AG04450 (cell line): ENCODE measurements around the gene MEIKIN. TPM values are rescaled to one million over a fixed set of nuclear protein-coding genes. Genes with fewer than 3 reads are reported as not detected.
"Not testable (repeated sequence)": the region's sequence is repeated elsewhere in the genome, so short reads cannot be mapped to it uniquely, and the experiment has no call there.

Experiments
- CTCF ChIA-PET: fragments of 300-600, 350-600 bp; formaldehyde crosslinking; extraction: SDS; loops from one replicate; lab custom pipeline; 2022; ENCODE audit warnings: antibody characterized with exemption, inconsistent platforms; lab: Charles Lee
- POLR2A ChIA-PET: fragments of 350-600 bp; formaldehyde crosslinking; extraction: SDS; loops from one replicate; lab custom pipeline; 2021; ENCODE audit warnings: antibody characterized with exemption, inconsistent platforms; lab: Yijun Ruan, JAX
- DNase-seq: peaks from one replicate; pipeline ENCODE4 v3.0.0-alpha.2; 2011; ENCODE audit warnings: low read depth, low spot score
- H3K27ac ChIP-seq: one replicate; pipeline ENCODE4 v1.5.1; 2012; ENCODE audit warnings: low read depth, low read length, control low read depth
- H3K27me3 ChIP-seq: one replicate; pipeline ENCODE4 v1.6.0; 2012; ENCODE audit warnings: low read length; ENCODE audit not compliant: control insufficient read depth, insufficient read depth
- H3K4me3 ChIP-seq: 2 replicates; pipeline ENCODE4 v1.5.1; 2011; ENCODE audit warnings: mild to moderate bottlenecking, low read depth, low read length, control low read depth
- H3K9me3 ChIP-seq: 2 replicates; pipeline ENCODE4 v1.5.1; 2012; ENCODE audit warnings: low read length; ENCODE audit not compliant: control insufficient read depth, insufficient read depth
- CTCF ChIP-seq: IDR thresholded peaks from 2 replicates; pipeline ENCODE4 v1.5.1; 2011; ENCODE audit warnings: low read depth, low read length, control low read depth, inconsistent platforms
- polyA plus RNA-seq: library from polyadenylated mRNA; depleted of rRNA; stranded (reverse); fragments of >200 nt; gene quantifications from 2 replicates; pipeline ENCODE4 v1.2.3, GENCODE V29; 2011

The MEIKIN gene
- polyA plus RNA-seq, 1 experiment: not detected

GRCh38 chr5:131783874-131784273 is 161.6 kb downstream of the MEIKIN start:
- peaks cover 5% of the 10 kb centered on the region; the same call in 1 of the 2 replicates for H3K9me3 ChIP-seq
- H3K4me3 ChIP-seq: no peak overlapping the region
- TF ChIP-seq CTCF: no peak
- CTCF ChIA-PET: no interaction called here
- no peaks in the 10 kb centered on the region for H3K27me3 ChIP-seq
- H3K27ac ChIP-seq: no peak overlapping the region
- no peak for DNase-seq
- POLR2A ChIA-PET: no interaction called here

DNA sequence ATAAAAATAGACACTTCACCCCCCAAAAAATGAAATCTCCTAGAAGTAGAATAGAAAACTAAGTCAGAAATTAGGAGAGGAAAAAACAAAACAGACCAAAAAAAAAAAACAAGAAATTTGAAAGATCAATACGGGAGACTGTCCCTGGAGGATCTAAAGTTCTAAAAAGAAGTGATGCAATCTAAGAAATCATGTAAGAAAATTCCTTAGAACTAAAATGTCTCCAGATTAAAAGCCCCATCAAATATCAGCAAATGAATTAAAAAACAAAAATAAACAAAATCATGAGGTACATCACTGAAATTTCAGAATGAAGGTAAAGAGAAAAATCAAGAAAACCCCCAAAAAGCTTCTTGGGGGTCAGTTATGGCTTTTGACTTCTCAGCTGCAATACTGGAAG is 162.1 kb downstream of the MEIKIN start:
- ChIA-PET CTCF (interaction anchor here (0.7 to 0.8 kb wide), 2 partner anchors 191 to 194 kb away, joined by 3 read pairs; no protein-coding TSS in a partner anchor), POLR2A (interaction anchor here (0.6 kb wide), 1 partner anchor 25 kb away, joined by 4 read pairs; no protein-coding TSS in a partner anchor)
- Histone ChIP-seq H3K27me3 (no peaks in the 10 kb centered on the region), H3K4me3 (no peak overlapping the region), H3K27ac (no peak overlapping the region), H3K9me3 (peaks cover 5% of the 10 kb centered on the region; the same call in 1 of the 2 replicates)
- TF ChIP-seq CTCF: no peak
- no peak for DNase-seq

GRCh38 chr5:131782717-131783116 is 162.7 kb downstream of the MEIKIN start:
- no peak for TF ChIP-seq CTCF
- DNase-seq: no peak
- POLR2A ChIA-PET: interaction anchor here (0.6 kb wide), 1 partner anchor 127 kb away, joined by 3 read pairs; no protein-coding TSS in a partner anchor
- Histone ChIP-seq H3K9me3 (peaks cover 5% of the 10 kb centered on the region; the same call in 1 of the 2 replicates), H3K4me3 (no peak overlapping the region), H3K27me3 (no peaks in the 10 kb centered on the region), H3K27ac (no peak overlapping the region)
- CTCF ChIA-PET: interaction anchor here (0.6 to 0.8 kb wide), 3 partner anchors 14 to 193 kb away, joined by 3 to 4 read pairs (median 3); partner anchors contain the start of gene FNIP1

DNA sequence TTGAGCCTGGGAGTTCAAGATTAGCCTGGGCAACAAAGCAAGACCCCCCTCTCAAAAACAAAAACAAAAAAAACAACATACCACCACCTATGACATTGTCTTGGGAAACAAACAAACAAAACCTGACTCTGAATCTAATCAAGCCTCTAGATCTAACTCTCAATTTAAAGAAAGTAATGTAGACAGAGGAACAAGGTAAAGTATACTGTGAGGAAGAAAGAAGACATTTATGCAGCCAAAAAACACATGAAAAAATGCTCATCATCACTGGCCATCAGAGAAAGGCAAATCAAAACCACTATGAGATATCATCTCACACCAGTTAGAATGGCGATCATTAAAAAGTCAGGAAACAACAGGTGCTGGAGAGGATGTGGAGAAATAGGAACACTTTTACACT is 167.3 kb downstream of the MEIKIN start:
- H3K27ac ChIP-seq, H3K9me3 ChIP-seq, H3K27me3 ChIP-seq, H3K4me3 ChIP-seq, DNase-seq, CTCF ChIA-PET, POLR2A ChIA-PET: not testable (repeated sequence)

DNA sequence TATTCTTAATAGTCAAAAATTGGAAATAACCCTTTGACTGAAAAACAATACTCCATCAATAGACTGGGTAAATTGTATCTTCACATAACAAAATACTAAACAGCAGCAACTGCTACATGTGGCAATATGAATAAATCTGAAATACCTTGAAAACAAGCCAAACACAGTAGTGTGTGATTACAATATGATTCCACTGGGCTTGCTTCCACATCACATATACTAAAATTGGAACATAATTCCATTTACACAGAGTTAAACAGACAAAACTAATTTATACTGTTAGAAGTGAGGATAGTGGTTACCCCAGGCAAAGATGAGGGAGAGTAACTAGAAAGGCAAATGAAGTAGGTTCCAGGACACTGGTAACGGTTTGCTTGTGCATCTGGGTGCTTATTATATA is 169.0 kb downstream of the MEIKIN start:
- POLR2A ChIA-PET: no interaction called here
- TF ChIP-seq CTCF: no peak
- H3K27me3 ChIP-seq: no peaks in the 10 kb centered on the region
- no peak overlapping the region for H3K4me3 ChIP-seq
- H3K27ac ChIP-seq: no peak overlapping the region
- DNase-seq: no peak
- CTCF ChIA-PET: no interaction called here
- no peaks in the 10 kb centered on the region for H3K9me3 ChIP-seq
